NCI-H446 (cell line): ENCODE results near the gene SLC25A46.
"Not testable (repeated sequence)": the region's sequence is repeated elsewhere in the genome, so short reads cannot be mapped to it uniquely, and the experiment has no call there.

Experiments used
- DNase-seq, 2 experiments: peaks; one replicate each; lab custom pipeline; 2025; lab: John Stamatoyannopoulos, UW

The SLC25A46 gene

DNA sequence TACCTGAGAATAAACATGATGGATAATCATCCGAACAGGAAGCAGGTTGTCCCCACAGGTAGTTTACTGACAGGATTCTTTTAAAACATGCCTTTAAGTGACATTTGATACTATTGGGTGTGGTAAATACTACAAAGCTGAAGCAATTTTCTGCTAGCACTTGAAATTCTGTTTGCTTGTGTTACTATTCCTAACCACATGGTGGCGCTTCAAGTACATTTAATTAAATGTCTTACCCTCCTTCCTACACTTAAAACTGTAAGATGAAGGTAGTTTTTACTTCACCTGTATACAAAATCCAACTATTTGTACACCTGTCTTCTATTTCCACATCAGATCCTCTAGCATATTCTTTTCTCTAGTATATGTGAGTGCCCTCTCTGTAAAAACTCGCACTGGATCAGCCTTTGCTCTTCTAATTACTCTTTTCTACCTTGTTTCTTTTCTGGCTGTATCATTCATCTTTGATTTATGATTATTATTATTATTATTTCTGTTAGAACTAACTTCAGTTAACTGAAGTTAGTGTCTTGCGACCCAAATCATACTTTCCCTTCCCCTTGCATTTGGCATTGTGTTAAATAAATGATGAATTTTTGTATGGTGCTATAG lies 18.4 kb downstream of the SLC25A46 start:
- peak; percentile 24 to 52 for DNase-seq

DNA sequence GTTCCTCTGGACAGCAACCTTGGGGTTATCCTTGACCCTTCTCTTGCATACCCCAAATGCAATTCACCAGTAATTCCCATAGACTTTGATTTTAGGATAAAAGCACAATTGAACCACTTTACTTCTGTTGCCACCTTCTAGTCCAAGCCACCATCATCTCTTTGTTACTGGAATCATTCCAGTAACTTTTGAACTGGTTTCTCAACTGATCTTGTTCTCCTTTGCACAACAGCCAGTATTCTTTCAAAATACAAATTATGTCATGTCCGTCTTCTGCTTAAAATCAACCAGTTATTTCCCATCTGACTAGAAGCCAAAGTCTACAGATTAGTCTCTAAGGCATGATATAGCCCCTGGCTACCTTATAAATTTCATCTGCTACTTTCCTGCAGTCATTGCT lies 21.4 kb downstream of the SLC25A46 start:
- no peak for DNase-seq

GRCh38 chr5:110768138-110768860 lies 29.5 kb downstream of the SLC25A46 start:
- DNase-seq: no peak

DNA sequence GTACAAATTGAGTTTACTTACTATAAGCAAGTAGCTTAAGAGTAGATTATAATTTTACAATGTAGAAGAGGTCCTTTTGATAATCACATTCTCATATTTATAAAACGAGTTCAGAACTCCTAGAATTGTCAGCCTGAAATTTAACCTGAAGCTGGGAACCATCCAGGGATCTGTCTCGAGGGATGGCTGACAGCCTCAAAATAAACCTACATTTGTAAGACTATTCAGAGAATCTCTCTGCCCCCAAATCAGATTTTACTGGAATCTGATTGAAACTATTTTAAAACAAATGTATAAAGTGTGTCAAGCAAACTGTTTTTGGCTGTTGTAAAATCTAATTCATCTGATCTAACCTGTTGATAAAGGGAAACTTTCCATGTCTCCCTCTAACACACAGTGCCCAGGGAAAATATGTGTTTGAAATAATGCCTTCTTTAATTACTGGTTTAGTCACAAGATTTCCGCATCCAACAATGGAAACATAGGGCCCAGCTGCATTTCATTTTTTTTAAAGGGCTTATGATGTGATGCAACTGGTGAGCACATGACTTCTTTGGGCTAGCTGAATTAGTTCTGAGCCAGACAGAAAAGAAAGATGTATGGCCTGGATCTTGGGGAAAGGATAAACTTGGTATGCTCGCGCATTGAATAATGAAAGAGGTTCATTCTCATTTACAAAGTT lies 30.3 kb downstream of the SLC25A46 start:
- DNase-seq: no peak

DNA sequence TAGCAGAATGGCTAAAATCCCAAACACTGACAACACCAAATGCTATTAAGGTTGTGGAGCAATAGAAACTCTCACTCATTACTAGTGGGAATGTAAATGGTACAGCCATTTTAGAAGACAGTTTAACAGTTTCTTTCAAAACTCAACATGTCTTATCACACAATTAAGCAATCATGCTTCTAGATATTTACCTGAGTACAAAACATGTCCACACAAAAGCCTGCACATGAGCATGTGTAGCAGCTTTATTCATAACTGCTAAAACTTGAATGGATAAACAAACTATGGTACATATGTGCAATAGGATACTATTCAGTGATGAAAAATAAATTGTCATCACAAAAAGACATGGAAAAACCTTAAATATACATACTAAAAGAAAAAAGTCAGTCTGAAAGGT lies 31.5 kb downstream of the SLC25A46 start:
- no peak for DNase-seq

DNA sequence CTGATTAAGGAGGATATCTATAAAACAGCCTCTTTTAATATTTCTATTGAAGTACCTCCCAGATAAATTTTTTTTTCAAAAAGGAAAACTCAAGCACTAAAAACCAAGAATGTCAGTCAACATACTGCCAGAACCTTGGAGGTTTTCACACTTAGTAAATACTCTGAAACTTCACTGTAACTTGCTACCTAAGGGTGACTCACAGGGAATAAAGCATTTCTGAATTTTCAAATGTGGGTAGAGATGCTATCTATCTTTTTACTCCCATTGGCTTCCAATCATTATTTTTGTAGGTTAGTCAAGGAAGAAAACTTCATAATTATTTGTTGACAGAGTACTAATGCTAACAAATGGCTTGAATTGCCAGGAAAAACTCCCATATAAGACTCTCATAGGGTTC lies 46.1 kb downstream of the SLC25A46 start:
- DNase-seq: no peak

- DNase-seq: no peak
These were observed 46.5 kb downstream of the SLC25A46 start for GRCh38 chr5:110785356-110785755.

DNA sequence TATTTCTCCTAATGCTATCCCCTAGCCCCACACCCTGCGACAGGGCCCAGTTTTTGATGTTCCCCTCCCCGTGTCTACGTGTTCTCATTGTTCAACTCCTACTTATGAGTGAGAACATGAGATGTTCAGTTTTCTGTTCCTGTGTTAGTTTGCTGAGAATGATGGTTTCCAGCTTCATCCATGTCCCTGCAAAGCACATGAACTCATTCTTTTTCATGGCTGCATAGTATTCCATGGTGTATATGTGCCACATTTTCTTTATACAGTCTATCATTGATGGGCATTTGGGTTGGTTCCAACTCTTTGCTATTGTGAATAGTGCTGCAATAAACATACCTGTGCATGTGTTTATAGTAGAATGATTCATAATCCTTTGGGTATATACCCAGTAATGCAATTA lies 49.2 kb downstream of the SLC25A46 start:
- DNase-seq: not testable (repeated sequence)

- DNase-seq: peak in 1 of 2 experiments; percentile 0
These were observed 51.9 kb downstream of the SLC25A46 start for GRCh38 chr5:110790673-110791072.

DNA sequence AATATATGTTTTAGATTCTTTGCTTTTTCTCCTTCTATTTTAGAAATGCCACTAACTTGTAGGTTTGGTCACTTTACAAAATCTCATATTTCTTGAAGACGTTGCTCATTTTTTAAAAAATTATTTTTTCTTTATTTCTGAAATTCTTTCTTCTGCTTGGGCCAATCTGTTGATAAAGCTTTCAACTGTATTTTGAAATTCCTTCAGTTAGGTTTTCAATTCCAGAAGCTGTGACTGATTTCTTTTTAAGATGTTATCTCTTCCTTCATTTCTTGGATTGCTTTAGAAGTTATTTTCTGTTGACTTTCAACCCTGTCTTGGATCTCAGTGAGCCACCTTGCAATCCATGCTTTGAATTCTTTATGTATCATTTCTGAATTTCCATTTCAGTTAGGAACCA lies 64.2 kb downstream of the SLC25A46 start:
- no peak for DNase-seq

DNA sequence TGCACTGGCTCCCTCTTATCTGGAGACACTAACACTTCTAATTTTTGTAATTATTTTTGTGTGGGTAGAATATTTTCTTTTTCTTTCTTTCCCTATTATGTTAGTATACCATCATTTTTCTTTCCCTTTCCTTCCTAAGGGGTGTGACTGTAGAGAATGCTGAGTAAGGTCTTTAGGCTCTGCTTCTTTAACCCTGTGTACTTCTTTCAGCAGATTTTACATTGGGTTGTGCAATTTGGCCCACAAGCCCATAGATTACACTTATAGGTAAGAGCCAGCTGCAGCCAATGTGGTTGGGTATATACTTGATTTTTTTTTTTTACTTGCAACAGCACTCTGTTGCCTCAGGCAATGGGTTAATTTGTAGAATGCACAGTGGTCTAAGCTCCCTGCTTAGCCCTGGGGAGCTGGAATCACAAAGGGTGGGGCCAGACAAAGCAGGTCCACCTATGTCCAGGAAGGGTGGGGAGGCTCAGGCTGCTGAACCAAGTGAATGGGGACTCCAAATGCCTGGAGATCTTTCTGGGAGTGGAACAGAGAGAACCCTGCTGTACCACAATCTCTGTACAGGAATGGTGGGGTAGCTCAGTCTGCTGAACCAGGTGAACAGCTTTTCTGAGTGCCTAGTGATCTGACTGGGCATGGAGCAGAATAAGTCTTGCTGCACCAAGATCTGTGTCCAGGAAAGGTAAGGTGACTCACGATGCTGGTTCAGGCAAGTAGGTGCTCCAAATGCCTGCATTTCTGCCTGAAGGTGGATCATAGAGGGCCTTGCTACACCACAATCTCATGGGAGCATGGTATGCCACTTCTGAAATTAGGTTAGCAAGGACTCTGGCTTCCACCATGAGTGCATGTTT lies 64.9 kb downstream of the SLC25A46 start:
- no peak for DNase-seq

DNA sequence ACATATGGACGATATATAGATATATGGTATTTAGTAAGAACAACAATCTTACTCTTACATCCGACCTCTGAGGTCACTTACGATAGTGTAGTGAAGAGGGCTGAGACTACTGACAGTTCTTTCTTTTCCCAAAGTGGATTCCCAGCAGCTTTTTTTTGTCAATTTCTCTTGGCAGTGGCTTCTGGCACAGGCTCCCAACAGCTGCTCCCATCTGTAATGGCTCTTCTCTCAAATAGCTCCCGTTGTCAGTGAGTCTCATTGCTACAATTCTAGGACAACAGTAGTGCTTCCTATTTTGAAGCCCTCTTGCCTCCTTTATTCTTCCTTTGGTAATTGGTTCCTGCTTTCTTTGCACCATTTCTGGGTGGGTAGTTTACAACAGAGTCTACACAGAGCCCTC lies 68.4 kb downstream of the SLC25A46 start:
- DNase-seq: peak in 1 of 2 experiments; percentile 2

DNA sequence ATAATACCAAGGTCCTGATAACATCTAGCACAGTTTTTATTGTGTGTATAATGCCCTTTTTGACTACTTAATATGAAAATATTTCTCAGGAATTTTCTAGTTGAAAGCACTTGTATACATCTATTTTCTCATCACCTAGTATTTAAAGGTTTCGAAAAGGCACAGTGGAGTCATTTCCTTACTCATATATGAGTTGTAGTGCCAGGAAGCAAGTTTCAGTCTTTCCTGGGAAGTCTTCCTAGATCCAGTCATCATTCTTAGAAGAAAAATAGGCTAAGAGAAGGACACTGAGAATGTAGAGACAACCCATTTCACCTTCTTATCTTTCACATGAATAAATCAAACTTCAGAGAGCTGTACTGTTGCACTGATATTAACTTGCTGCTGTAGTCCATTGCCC lies 70.2 kb downstream of the SLC25A46 start:
- DNase-seq: no peak
